GM12875 (cell line): ENCODE data around the gene CGB3.
A peak's percentile ranks its signal among the peaks of the same experiment; 100 is the strongest.
"Not testable (repeated sequence)": the region's sequence is repeated elsewhere in the genome, so short reads cannot be mapped to it uniquely, and the experiment has no call there.

Source experiments
- H3K4me3 ChIP-seq: one replicate; pipeline ENCODE4 v1.5.1; 2011; ENCODE audit warnings: low read depth, low read length, control low read depth
- CTCF ChIP-seq: IDR thresholded peaks from 2 replicates; pipeline ENCODE4 v1.5.1; 2011; ENCODE audit warnings: low read depth, mild to moderate bottlenecking, control low read depth, inconsistent platforms, low read length, moderate library complexity, borderline replicate concordance; ENCODE audit not compliant: insufficient read depth

CGB3 gene

GRCh38 chr19:49056101-49056901 is 32.2 kb upstream of the CGB3 start:
- peak overlapping the region; percentile 36 for H3K4me3 ChIP-seq
- no peak for TF ChIP-seq CTCF

- not testable (repeated sequence) for H3K4me3 ChIP-seq
Measured at GRCh38 chr19:49050376-49051033, 26.4 kb upstream of the CGB3 start.

GRCh38 chr19:49049834-49050233 is 25.7 kb upstream of the CGB3 start:
- H3K4me3 ChIP-seq = not testable (repeated sequence)

- H3K4me3 ChIP-seq = not testable (repeated sequence)
Measured at GRCh38 chr19:49049011-49049410, 24.9 kb upstream of the CGB3 start, which contains the start of gene CGB8. Gene CGB8, minus strand, starts transcription at chr19:49049111. Its CDS starts 372 bp downstream, at chr19:49048739.

GRCh38 chr19:49043548-49043947 is 19.4 kb upstream of the CGB3 start, which contains the start of gene CGB5:
Gene CGB5, plus strand, starts transcription at chr19:49043848. Its CDS starts 362 bp downstream, at chr19:49044210.
- not testable (repeated sequence) for H3K4me3 ChIP-seq

- not testable (repeated sequence) for H3K4me3 ChIP-seq
Measured at GRCh38 chr19:49042666-49043065, 18.5 kb upstream of the CGB3 start.

- H3K4me3 ChIP-seq = no peak overlapping the region
- no peak for TF ChIP-seq CTCF
Measured at GRCh38 chr19:49042177-49042576, 18.0 kb upstream of the CGB3 start.

- H3K4me3 ChIP-seq = not testable (repeated sequence)
Measured at GRCh38 chr19:49039736-49040135, 15.6 kb upstream of the CGB3 start.

GRCh38 chr19:49038557-49039276 is 14.6 kb upstream of the CGB3 start:
- not testable (repeated sequence) for H3K4me3 ChIP-seq

GRCh38 chr19:49038111-49038510 is 14.0 kb upstream of the CGB3 start:
- H3K4me3 ChIP-seq = not testable (repeated sequence)

- H3K4me3 ChIP-seq = not testable (repeated sequence)
- TF ChIP-seq CTCF = peak; percentile 67
Measured at GRCh38 chr19:49036815-49037214, 12.7 kb upstream of the CGB3 start, which contains the start of gene CGB1. Gene CGB1, minus strand, starts transcription at chr19:49036895. Its CDS starts 184 bp downstream, at chr19:49036711.
